HPDE6-E6E7 (cell line): ENCODE results near the gene CELF2.

Experiments
- DNase-seq: peaks from one replicate; pipeline ENCODE4 v3.0.0; 2011; ENCODE audit warnings: missing footprints; ENCODE audit errors: extremely low spot score

Gene CELF2

GRCh38 chr10:11004144-11005077 lies 13.3 kb upstream of the CELF2 start:
- no peak for DNase-seq

GRCh38 chr10:11005725-11006427 lies 11.8 kb upstream of the CELF2 start:
- DNase-seq = no peak

GRCh38 chr10:11006428-11006825 lies 11.2 kb upstream of the CELF2 start:
- no peak for DNase-seq

- no peak for DNase-seq
Measured at GRCh38 chr10:11007476-11008020, 10.1 kb upstream of the CELF2 start.

DNA sequence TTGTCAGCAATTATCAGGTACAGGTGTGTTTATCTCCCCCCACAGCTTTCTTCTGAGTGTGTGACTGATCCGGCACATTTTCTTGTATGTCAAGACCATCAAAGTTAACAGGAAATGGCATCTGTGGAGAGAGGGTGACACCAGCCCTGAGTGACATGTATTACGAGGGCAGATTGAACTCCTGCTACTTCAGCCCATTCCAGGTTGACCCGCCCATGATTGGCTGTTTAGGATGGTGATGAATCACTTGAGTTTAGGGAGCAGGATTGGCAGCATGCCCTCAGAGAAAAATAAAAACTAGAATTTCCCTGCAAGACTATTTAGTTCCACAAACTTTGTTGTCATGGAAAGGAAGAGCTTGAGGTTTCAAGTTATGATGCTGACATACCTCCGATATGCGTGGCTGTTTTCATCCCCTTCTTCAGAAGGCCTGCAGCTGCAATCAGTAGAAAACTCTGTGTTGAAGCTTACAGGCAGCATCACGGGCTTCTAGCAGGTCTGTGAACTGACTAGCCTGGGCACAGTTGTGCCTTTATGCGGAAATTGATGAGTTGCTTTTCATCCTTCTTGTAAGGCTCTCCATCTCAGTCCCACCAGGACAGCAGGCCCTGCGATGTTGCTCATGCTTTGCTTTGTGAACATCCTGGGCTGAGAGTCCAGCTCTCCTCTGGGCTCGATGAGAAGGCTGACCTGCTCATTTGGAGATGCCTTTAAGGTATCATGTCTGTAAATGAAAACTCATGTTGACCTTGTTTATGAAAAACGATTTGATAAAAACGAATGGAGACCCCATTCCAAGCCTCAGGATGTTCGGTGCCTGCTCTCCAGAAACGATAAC lies 8.0 kb upstream of the CELF2 start:
- no peak for DNase-seq

DNA sequence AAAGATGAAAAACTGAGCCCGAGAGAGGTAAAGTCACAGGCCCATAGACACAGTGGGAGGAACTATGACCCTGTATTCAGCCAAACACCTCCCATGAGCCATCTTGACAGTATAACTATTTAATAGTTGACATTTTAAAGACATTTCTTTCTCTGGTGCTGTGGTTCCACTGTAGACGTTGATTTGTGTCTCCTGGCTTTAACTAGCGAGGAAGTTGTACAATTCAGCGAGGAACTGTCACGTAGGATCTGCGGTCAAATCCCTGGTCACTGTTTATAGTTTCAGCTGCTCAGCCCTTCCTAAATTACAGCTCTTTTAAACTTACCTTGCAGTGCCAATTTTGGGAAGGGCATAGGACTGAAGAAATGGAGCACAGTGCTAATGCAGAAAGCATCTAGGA lies 7.1 kb upstream of the CELF2 start:
- no peak for DNase-seq

GRCh38 chr10:11011436-11011835 lies 6.2 kb upstream of the CELF2 start:
- DNase-seq = no peak

DNA sequence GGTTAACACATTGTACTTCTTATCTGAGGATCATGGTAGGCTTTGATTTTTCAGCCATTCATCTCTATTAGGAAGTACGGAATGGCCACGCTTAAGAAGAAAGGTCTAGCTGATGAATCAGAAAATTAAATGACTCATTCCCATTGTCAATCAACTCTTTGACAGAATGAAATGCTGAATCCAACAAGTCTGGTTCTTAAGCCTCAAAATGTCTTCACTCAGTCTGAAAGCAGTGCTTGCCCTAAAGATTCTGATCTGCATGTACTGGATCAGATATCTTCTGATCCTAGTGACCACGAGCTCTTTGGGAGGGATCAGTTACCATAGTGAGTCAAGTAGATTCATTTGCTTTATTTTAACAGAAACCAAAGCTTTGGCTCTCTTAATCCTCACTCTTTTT lies 5.7 kb upstream of the CELF2 start:
- peak; percentile 15 for DNase-seq

GRCh38 chr10:11012421-11013295 lies 5.0 kb upstream of the CELF2 start:
- no peak for DNase-seq

- DNase-seq = no peak
Measured at GRCh38 chr10:11013836-11014235, 3.8 kb upstream of the CELF2 start.

DNA sequence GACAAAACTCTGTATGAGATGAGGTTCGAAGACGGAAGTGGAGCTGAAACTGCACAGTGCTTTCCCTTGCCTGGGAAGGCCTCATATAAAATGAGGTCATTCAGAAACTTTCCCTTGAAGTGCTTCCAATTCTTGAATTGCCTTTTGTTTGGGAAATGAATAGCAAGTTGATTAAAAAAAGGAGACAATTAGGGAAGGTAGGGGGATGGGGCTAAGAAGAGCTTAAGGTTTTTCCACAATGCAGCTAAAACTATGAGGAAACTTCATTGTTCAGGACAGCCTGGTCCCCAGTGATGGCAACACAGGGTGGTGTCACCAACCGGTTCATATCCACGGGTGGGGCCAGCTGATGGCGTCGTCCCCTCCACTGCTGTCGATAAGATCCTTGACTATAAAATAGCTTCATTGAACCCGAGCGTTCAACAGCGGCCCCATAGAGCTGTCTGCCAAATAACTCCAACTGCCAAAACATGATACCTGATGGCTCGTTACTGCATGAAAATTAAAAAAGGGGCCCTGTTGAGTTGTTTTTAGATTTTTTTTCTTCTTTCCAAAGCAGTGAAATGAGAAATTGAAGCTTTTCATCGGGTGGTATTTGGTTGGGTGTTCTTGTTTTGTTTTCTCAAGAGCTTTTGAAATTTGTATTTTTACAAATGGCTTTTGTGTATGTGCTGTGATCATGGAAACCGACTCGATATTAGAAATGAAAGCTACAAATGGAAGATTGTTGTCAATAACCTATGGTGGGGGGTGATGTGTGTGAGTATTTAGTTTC lies 2.8 kb upstream of the CELF2 start:
- no peak for DNase-seq

- no peak for DNase-seq
Measured at GRCh38 chr10:11015446-11015934, 2.2 kb upstream of the CELF2 start.

GRCh38 chr10:11017000-11017569 lies 587 bp upstream of the CELF2 start:
- no peak for DNase-seq

DNA sequence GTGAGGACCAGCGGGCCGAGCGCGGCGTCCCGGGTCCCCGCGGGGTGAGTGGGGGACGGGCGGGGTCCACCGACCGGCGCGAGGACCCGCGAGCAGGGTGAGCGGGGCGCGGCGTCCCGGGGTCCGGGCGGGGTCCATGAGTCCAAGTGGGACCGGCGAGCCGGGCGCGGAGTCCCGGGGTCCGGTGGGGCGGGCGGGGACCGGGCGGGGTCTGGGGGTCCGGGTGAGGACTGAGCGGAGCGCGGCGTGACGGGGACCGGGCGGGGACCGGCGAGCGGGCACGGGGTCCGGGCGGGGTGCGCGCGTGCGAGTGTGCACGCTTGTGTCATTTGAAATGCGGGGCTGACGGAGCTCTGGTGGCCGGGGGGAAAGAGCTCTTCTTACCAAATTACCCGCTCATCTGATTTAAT lies 765 bp downstream of the CELF2 start:
- no peak for DNase-seq

GRCh38 chr10:11018855-11019631 lies 1.4 kb downstream of the CELF2 start:
- no peak for DNase-seq

GRCh38 chr10:11019724-11020547 lies 2.3 kb downstream of the CELF2 start:
- no peak for DNase-seq

DNA sequence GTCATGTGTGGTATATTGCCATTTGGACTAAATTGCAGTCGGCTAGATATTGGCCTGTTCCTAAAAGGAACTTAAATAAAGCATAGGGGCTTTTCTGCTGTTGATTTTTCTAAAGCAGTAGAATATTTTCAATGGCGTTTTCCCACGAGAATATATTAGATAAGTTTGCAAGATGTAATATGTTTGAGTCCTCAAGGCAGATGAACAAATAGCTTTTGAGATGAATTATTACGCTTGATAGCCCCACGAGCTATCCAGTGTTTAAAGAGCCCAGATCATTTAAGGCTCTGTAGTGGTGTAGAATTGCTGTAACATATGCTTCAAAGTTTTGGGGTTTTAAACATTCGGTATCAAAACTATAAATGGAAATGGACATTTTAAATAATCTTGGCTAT lies 2.9 kb downstream of the CELF2 start:
- DNase-seq = no peak

DNA sequence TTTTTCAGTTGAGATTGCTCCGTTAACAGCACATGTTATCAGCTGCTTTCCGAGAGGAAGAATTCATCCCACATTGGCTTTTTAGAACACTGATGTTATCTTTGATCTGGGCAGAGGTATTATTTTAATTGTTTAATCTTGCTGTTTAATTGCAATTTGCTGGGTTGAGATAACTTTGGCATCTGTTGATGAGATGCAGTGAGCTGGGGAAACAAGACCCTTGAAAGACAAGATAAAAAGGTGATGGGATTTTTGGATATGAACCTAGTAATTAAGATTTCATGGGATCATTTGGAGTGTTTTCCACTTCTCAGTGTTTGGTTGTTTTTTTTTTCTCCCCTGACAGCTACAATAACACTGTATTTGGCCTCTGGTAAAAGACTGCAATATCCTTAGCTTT lies 4.5 kb downstream of the CELF2 start:
- no peak for DNase-seq
